Measurements from ENCODE around the gene SBF2.

GRCh38 chr11:10204021-10204420 is 90.0 kb downstream of the SBF2 start:
- TF ChIP-seq MCM3 (IDR thresholded peaks at IDR 0.05) = no peak
- no peak for TF ChIP-seq CBX1 (IDR thresholded peaks at IDR 0.05; ENCODE audit: low read depth)
- TF ChIP-seq USF2 (CRISPR knock-in tag; IDR thresholded peaks at IDR 0.05) = no peak
- no peak for TF ChIP-seq JUN (IDR thresholded peaks at IDR 0.05; ENCODE audit: borderline replicate concordance, low read depth, low read length)
- TF ChIP-seq JUN (CRISPR knock-in tag; IDR thresholded peaks at IDR 0.05; ENCODE audit: borderline replicate concordance) = no peak
- TF ChIP-seq CTCF (IDR thresholded peaks at IDR 0.05 in 2 of 3, conservative IDR thresholded peaks at IDR 0.05 in 1 of 3; ENCODE audit: insufficient read depth in 2 of 3, low read depth in 1 of 3, low read length in 3 of 3) = no peak
- no peak for TF ChIP-seq ATF4 (CRISPR knock-in tag; IDR thresholded peaks at IDR 0.05)
- no peak for TF ChIP-seq ZNF639 (CRISPR knock-in tag; conservative IDR thresholded peaks at IDR 0.05 in 1 of 2, IDR thresholded peaks at IDR 0.05 in 1 of 2)
- no peak for TF ChIP-seq MAFF (IDR thresholded peaks at IDR 0.05; ENCODE audit: low read length)
- TF ChIP-seq RBFOX2 (IDR thresholded peaks at IDR 0.05; ENCODE audit: low read depth, low read length) = no peak
- no peak for TF ChIP-seq TOE1 (IDR thresholded peaks at IDR 0.05; ENCODE audit: borderline replicate concordance)
- TF ChIP-seq TOE1 (CRISPR knock-in tag; IDR thresholded peaks at IDR 0.05; ENCODE audit: borderline replicate concordance, low read depth) = no peak
- no peak for TF ChIP-seq USF1 (CRISPR knock-in tag; IDR thresholded peaks at IDR 0.05)
